Measurements from ENCODE around the gene NPSR1.

NPSR1 gene

GRCh38 chr7:34751725-34752643 lies 94.0 kb downstream of the NPSR1 start:
- H3K36me3 ChIP-seq (ENCODE audit: insufficient read depth, low read length) = no peaks in the 10 kb centered on the region
- peaks cover 28% of the 10 kb centered on the region for H3K4me1 ChIP-seq (ENCODE audit: insufficient read depth, low read length)
- no peak overlapping the region for H2AFZ ChIP-seq (ENCODE audit: low read depth, low read length)
- H3K27me3 ChIP-seq (ENCODE audit: insufficient read depth, low read length) = no peaks in the 10 kb centered on the region
- no peaks in the 10 kb centered on the region for H3K9me3 ChIP-seq (ENCODE audit: low read length)
- H3K4me3 ChIP-seq (ENCODE audit: low read length) = no peak overlapping the region

GRCh38 chr7:34752929-34753328 lies 94.9 kb downstream of the NPSR1 start:
- H2AFZ ChIP-seq (ENCODE audit: low read depth, low read length) = no peak overlapping the region
- H3K4me1 ChIP-seq (ENCODE audit: insufficient read depth, low read length) = peaks cover 20% of the 10 kb centered on the region
- no peaks in the 10 kb centered on the region for H3K36me3 ChIP-seq (ENCODE audit: insufficient read depth, low read length)
- no peaks in the 10 kb centered on the region for H3K27me3 ChIP-seq (ENCODE audit: insufficient read depth, low read length)
- no peaks in the 10 kb centered on the region for H3K9me3 ChIP-seq (ENCODE audit: low read length)
- no peak overlapping the region for H3K4me3 ChIP-seq (ENCODE audit: low read length)

- no peak overlapping the region for H2AFZ ChIP-seq (ENCODE audit: low read depth, low read length)
- H3K27me3 ChIP-seq (ENCODE audit: insufficient read depth, low read length) = no peaks in the 10 kb centered on the region
- H3K9me3 ChIP-seq (ENCODE audit: low read length) = no peaks in the 10 kb centered on the region
- H3K4me1 ChIP-seq (ENCODE audit: insufficient read depth, low read length) = peaks cover 12% of the 10 kb centered on the region
- H3K36me3 ChIP-seq (ENCODE audit: insufficient read depth, low read length) = no peaks in the 10 kb centered on the region
- no peak overlapping the region for H3K4me3 ChIP-seq (ENCODE audit: low read length)
These were observed 97.0 kb downstream of the NPSR1 start for GRCh38 chr7:34755008-34755407.

- Histone ChIP-seq H3K9me3 (ENCODE audit: low read length) (no peaks in the 10 kb centered on the region), H3K36me3 (ENCODE audit: insufficient read depth, low read length) (no peaks in the 10 kb centered on the region), H3K27me3 (ENCODE audit: insufficient read depth, low read length) (no peaks in the 10 kb centered on the region), H3K4me1 (ENCODE audit: insufficient read depth, low read length) (peaks cover 12% of the 10 kb centered on the region), H3K4me3 (ENCODE audit: low read length) (no peak overlapping the region), H2AFZ (ENCODE audit: low read depth, low read length) (no peak overlapping the region)
These were observed 98.0 kb downstream of the NPSR1 start for GRCh38 chr7:34756025-34756437.

- H3K4me3 ChIP-seq (ENCODE audit: low read length) = no peak overlapping the region
- no peaks in the 10 kb centered on the region for H3K36me3 ChIP-seq (ENCODE audit: insufficient read depth, low read length)
- peaks cover 5% of the 10 kb centered on the region for H3K27me3 ChIP-seq (ENCODE audit: insufficient read depth, low read length)
- H2AFZ ChIP-seq (ENCODE audit: low read depth, low read length) = no peak overlapping the region
- no peaks in the 10 kb centered on the region for H3K9me3 ChIP-seq (ENCODE audit: low read length)
- peaks cover 12% of the 10 kb centered on the region for H3K4me1 ChIP-seq (ENCODE audit: insufficient read depth, low read length)
These were observed 98.7 kb downstream of the NPSR1 start for GRCh38 chr7:34756691-34757090.

- Histone ChIP-seq H3K36me3 (ENCODE audit: insufficient read depth, low read length) (no peaks in the 10 kb centered on the region), H3K4me3 (ENCODE audit: low read length) (no peak overlapping the region), H3K9me3 (ENCODE audit: low read length) (no peaks in the 10 kb centered on the region), H2AFZ (ENCODE audit: low read depth, low read length) (no peak overlapping the region), H3K27me3 (ENCODE audit: insufficient read depth, low read length) (peaks cover 5% of the 10 kb centered on the region), H3K4me1 (ENCODE audit: insufficient read depth, low read length) (peaks cover 12% of the 10 kb centered on the region)
These were observed 99.6 kb downstream of the NPSR1 start for GRCh38 chr7:34757570-34758110.

- H3K9me3 ChIP-seq (ENCODE audit: low read length) = no peaks in the 10 kb centered on the region
- no peak overlapping the region for H2AFZ ChIP-seq (ENCODE audit: low read depth, low read length)
These were observed 100.1 kb downstream of the NPSR1 start for GRCh38 chr7:34758111-34758601.

GRCh38 chr7:34759477-34760125 lies 101.6 kb downstream of the NPSR1 start:
- Histone ChIP-seq H3K4me1 (ENCODE audit: insufficient read depth, low read length) (peaks cover 12% of the 10 kb centered on the region), H3K4me3 (ENCODE audit: low read length) (no peak overlapping the region), H3K9me3 (ENCODE audit: low read length) (no peaks in the 10 kb centered on the region), H2AFZ (ENCODE audit: low read depth, low read length) (no peak overlapping the region), H3K36me3 (ENCODE audit: insufficient read depth, low read length) (no peaks in the 10 kb centered on the region), H3K27me3 (ENCODE audit: insufficient read depth, low read length) (peaks cover 7% of the 10 kb centered on the region)

More at GRCh38 chr7:34758111-34758601, 100.1 kb downstream of the NPSR1 start:
- Histone ChIP-seq H3K4me1 (ENCODE audit: insufficient read depth, low read length) (peaks cover 12% of the 10 kb centered on the region), H3K27me3 (ENCODE audit: insufficient read depth, low read length) (peaks cover 5% of the 10 kb centered on the region), H3K36me3 (ENCODE audit: insufficient read depth, low read length) (no peaks in the 10 kb centered on the region), H3K4me3 (ENCODE audit: low read length) (no peak overlapping the region)

- H3K4me1 ChIP-seq (ENCODE audit: insufficient read depth, low read length) = peaks cover 9% of the 10 kb centered on the region
These were observed 102.3 kb downstream of the NPSR1 start for GRCh38 chr7:34760271-34760670.

GRCh38 chr7:34761206-34761605 lies 103.2 kb downstream of the NPSR1 start:
- Histone ChIP-seq H3K4me3 (ENCODE audit: low read length) (no peak overlapping the region), H3K36me3 (ENCODE audit: insufficient read depth, low read length) (no peaks in the 10 kb centered on the region), H3K9me3 (ENCODE audit: low read length) (no peaks in the 10 kb centered on the region), H3K4me1 (ENCODE audit: insufficient read depth, low read length) (no peaks in the 10 kb centered on the region), H3K27me3 (ENCODE audit: insufficient read depth, low read length) (peaks cover 7% of the 10 kb centered on the region), H2AFZ (ENCODE audit: low read depth, low read length) (no peak overlapping the region)

More at GRCh38 chr7:34760271-34760670, 102.3 kb downstream of the NPSR1 start:
- H2AFZ ChIP-seq (ENCODE audit: low read depth, low read length) = no peak overlapping the region
- H3K9me3 ChIP-seq (ENCODE audit: low read length) = no peaks in the 10 kb centered on the region
- peaks cover 7% of the 10 kb centered on the region for H3K27me3 ChIP-seq (ENCODE audit: insufficient read depth, low read length)
- H3K36me3 ChIP-seq (ENCODE audit: insufficient read depth, low read length) = no peaks in the 10 kb centered on the region
- no peak overlapping the region for H3K4me3 ChIP-seq (ENCODE audit: low read length)

- Histone ChIP-seq H3K27me3 (ENCODE audit: insufficient read depth, low read length) (peaks cover 7% of the 10 kb centered on the region), H3K9me3 (ENCODE audit: low read length) (no peaks in the 10 kb centered on the region), H2AFZ (ENCODE audit: low read depth, low read length) (no peak overlapping the region), H3K4me3 (ENCODE audit: low read length) (no peak overlapping the region), H3K4me1 (ENCODE audit: insufficient read depth, low read length) (no peaks in the 10 kb centered on the region), H3K36me3 (ENCODE audit: insufficient read depth, low read length) (no peaks in the 10 kb centered on the region)
These were observed 103.6 kb downstream of the NPSR1 start for GRCh38 chr7:34761627-34762026.

- Histone ChIP-seq H2AFZ (ENCODE audit: low read depth, low read length) (no peak overlapping the region), H3K4me1 (ENCODE audit: insufficient read depth, low read length) (no peaks in the 10 kb centered on the region), H3K4me3 (ENCODE audit: low read length) (no peak overlapping the region), H3K36me3 (ENCODE audit: insufficient read depth, low read length) (no peaks in the 10 kb centered on the region), H3K27me3 (ENCODE audit: insufficient read depth, low read length) (peaks cover 7% of the 10 kb centered on the region), H3K9me3 (ENCODE audit: low read length) (no peaks in the 10 kb centered on the region)
These were observed 104.7 kb downstream of the NPSR1 start for GRCh38 chr7:34762764-34763163.
